ENCODE measurements around the gene BAG5.

The BAG5 gene

GRCh38 chr14:103537175-103537990, 25.1 kb downstream of the BAG5 start:
- no peaks in the 10 kb centered on the region for H3K36me3 ChIP-seq (ENCODE audit: insufficient read depth, low read length)
- no peak overlapping the region for H3K9ac ChIP-seq (ENCODE audit: low read depth, low read length)
- H3K4me1 ChIP-seq (ENCODE audit: insufficient read depth, low read length) = peaks cover 13% of the 10 kb centered on the region; the same call in 1 of the 2 replicates
- no peaks in the 10 kb centered on the region for H3K9me3 ChIP-seq (ENCODE audit: control insufficient read depth, insufficient read depth, low read length)

GRCh38 chr14:103536693-103537092, 25.8 kb downstream of the BAG5 start:
- Histone ChIP-seq H3K9me3 (ENCODE audit: control insufficient read depth, insufficient read depth, low read length) (no peaks in the 10 kb centered on the region), H3K9ac (ENCODE audit: low read depth, low read length) (no peak overlapping the region), H3K36me3 (ENCODE audit: insufficient read depth, low read length) (no peaks in the 10 kb centered on the region), H3K4me1 (ENCODE audit: insufficient read depth, low read length) (peaks cover 6% of the 10 kb centered on the region; the same call in 1 of the 2 replicates)

DNA sequence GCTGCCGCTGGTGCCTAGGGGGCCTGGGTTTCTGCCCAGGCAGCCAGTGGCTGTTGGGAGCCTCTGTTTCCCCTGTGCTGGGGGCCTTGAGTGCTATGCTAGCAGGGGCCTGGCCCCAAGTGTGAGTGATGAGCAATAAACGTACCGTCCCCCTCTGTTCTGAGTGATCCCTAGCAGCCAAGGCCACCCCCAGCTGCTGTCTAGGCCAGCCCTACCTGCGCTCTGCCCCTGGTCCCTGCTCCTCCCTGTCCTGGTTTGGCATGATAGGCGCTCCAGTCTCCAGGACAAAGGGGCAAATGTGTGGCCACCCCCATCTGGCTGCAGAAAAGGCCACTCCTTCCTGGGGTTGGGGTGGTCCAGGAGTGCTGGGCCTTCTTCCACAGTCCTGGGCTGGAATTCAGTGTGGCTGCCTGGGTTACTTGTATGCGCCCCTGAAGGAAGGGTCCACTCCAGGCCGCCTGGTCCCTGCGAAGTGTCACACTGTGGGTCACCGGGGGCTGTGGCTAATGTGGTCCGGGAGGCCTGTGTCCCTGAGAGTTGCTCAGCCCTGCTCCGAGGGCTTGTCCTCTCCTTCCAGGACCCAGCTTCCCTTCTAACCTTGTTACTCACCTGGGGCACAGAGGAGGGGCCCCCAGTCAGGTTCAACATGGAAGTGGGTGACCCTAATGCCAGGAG, 26.4 kb downstream of the BAG5 start:
- H3K4me1 ChIP-seq (ENCODE audit: insufficient read depth, low read length) = no peaks in the 10 kb centered on the region; the same call in 1 of the 2 replicates
- H3K9me3 ChIP-seq (ENCODE audit: control insufficient read depth, insufficient read depth, low read length) = no peaks in the 10 kb centered on the region
- no peaks in the 10 kb centered on the region for H3K36me3 ChIP-seq (ENCODE audit: insufficient read depth, low read length)
- H3K9ac ChIP-seq (ENCODE audit: low read depth, low read length) = no peak overlapping the region

DNA sequence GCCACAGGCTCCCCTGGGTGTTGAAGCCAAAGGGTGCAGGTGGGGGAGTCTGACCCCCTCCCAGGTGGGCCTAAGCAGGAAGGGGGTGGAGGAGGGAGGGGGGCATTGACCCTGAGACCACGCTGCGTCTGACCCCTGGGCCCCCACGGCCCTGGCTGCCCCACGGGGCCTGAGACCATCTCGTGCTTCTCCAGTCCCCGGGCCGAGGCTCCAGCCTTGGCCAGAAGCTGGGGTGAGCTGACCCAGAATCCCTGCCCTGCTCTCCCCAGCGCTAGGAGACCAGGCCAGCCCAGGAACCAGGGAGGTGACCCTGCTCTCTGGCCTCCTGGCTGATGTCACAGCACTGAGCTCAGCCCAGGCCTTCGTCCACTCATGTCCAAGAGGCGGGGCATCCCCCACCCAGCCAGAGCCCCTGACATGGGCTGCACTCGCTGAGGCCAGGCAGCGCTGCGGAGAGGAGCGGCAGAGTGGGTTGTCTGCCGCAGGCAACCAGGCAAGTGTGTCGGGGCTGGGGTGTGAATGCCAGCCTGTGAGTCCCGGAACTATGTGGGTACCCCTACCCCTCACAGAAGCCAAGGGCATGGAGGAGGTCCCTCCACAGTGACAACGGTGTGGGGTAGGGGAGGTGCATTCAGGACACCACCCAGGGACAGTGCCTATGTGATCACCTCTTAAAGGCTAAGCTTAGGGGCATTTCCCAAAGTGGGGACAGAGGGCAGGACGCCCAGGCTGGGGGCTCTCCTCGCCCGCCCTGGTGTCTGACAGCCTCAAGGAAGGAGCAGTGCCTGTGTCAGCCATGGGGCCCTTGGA, 27.2 kb downstream of the BAG5 start:
- Histone ChIP-seq H3K9me3 (ENCODE audit: control insufficient read depth, insufficient read depth, low read length) (no peaks in the 10 kb centered on the region), H3K9ac (ENCODE audit: low read depth, low read length) (no peak overlapping the region), H3K4me1 (ENCODE audit: insufficient read depth, low read length) (no peaks in the 10 kb centered on the region; the same call in 1 of the 2 replicates), H3K36me3 (ENCODE audit: insufficient read depth, low read length) (no peaks in the 10 kb centered on the region; the same call in 1 of the 2 replicates)

- H3K9ac ChIP-seq (ENCODE audit: low read depth, low read length) = no peak overlapping the region
- H3K9me3 ChIP-seq (ENCODE audit: control insufficient read depth, insufficient read depth, low read length) = no peaks in the 10 kb centered on the region
- H3K4me1 ChIP-seq (ENCODE audit: insufficient read depth, low read length) = no peaks in the 10 kb centered on the region
- H3K36me3 ChIP-seq (ENCODE audit: insufficient read depth, low read length) = no peaks in the 10 kb centered on the region; the same call in 1 of the 2 replicates
These were observed 27.8 kb downstream of the BAG5 start for GRCh38 chr14:103534576-103535061.

- H3K9me3 ChIP-seq (ENCODE audit: control insufficient read depth, insufficient read depth, low read length) = no peaks in the 10 kb centered on the region
- no peaks in the 10 kb centered on the region; the same call in 1 of the 2 replicates for H3K36me3 ChIP-seq (ENCODE audit: insufficient read depth, low read length)
- no peaks in the 10 kb centered on the region for H3K4me1 ChIP-seq (ENCODE audit: insufficient read depth, low read length)
- no peak overlapping the region for H3K9ac ChIP-seq (ENCODE audit: low read depth, low read length)
These were observed 28.4 kb downstream of the BAG5 start for GRCh38 chr14:103533999-103534575.

DNA sequence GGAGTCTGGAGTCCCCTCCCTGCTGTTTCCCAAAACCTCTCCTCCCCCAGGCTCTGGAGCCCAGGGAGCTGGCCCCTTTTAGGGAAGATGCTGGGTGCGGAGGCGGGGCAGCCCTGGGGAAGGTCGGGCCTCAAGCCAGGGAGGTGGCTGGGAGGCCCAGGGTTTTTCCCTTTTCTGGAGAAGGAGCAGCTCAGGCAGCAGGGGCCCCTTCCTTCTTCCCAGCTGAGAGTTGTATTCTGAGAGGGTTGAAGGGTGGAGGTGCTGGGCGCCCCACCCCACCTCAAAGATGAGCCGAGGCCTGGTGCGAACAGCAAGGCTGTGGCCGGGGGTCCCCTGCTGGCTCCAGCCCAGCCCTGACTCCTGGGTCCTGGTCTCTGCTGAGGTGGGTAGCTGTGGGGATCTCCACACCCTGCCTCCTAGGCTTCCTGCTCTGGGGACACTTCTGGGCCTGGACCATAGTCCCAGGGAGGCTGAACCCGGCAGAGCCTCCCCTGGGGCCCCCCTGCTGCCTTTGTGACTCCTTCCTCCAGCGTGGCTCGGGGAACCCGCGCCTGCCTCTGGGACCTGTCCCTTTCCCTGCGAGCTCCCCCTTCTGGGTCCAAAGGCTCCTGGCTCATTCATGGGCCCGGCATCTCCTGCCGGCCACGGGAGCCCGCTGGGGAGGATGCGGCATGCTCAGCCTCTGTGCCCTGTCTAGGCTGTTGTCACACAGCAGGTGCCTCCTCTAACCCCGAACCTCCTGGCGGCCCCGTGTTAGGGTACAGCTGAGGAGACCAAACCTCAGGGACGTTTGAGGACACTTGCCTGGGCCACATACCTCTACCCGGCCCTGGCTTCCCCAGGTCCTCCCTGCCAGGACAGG, 29.1 kb downstream of the BAG5 start:
- H3K4me1 ChIP-seq (ENCODE audit: insufficient read depth, low read length) = no peaks in the 10 kb centered on the region; the same call in 1 of the 2 replicates
- H3K9me3 ChIP-seq (ENCODE audit: control insufficient read depth, insufficient read depth, low read length) = no peaks in the 10 kb centered on the region
- H3K9ac ChIP-seq (ENCODE audit: low read depth, low read length) = no peak overlapping the region
- no peaks in the 10 kb centered on the region; the same call in 1 of the 2 replicates for H3K36me3 ChIP-seq (ENCODE audit: insufficient read depth, low read length)

DNA sequence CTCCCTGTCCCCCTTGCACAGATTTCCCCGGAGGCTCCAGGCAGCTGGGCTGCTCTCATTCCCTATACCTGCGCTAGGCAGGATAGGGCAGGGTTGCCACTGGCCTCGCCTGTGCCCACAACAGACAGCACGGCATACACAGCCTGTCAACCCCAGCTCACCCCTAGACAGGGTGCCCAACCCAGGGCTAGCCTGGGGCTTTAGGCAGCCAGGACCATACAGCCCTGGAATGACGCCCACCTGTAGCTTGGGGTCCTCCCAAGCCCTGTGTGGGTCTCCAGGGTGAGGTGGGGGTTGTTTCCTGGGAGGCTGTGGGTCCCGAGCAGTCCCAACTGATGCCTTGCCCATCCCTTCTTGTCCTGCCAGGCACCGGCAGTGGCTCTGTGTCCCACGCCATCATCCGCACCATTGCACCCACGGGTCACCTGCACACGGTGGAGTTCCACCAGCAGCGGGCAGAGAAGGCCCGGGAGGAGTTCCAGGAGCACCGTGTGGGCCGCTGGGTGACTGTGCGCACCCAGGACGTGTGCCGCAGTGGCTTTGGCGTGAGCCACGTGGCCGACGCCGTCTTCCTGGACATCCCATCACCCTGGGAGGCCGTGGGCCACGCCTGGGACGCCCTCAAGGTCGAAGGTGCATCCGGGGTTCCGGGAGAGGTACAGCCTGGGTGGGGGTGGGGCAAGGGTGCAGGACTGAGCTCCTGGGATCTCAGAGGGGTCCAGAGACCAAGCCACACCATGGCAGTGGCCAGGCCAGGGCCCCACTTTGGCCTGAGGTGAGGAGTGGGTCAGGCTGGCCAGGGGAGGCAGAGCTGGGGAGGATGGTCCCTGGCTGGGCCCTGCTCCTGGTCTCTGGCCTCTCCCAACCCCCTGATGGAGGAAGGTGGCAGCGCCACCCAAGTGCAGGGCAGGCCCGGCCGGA, 30.0 kb downstream of the BAG5 start:
- Histone ChIP-seq H3K4me1 (ENCODE audit: insufficient read depth, low read length) (no peaks in the 10 kb centered on the region; the same call in 1 of the 2 replicates), H3K36me3 (ENCODE audit: insufficient read depth, low read length) (no peaks in the 10 kb centered on the region; the same call in 1 of the 2 replicates), H3K9ac (ENCODE audit: low read depth, low read length) (no peak overlapping the region), H3K9me3 (ENCODE audit: control insufficient read depth, insufficient read depth, low read length) (no peaks in the 10 kb centered on the region)

GRCh38 chr14:103531421-103532215, 30.8 kb downstream of the BAG5 start:
- H3K4me1 ChIP-seq (ENCODE audit: insufficient read depth, low read length) = no peaks in the 10 kb centered on the region; the same call in 1 of the 2 replicates
- no peaks in the 10 kb centered on the region for H3K9me3 ChIP-seq (ENCODE audit: control insufficient read depth, insufficient read depth, low read length)
- H3K9ac ChIP-seq (ENCODE audit: low read depth, low read length) = no peak overlapping the region
- no peaks in the 10 kb centered on the region; the same call in 1 of the 2 replicates for H3K36me3 ChIP-seq (ENCODE audit: insufficient read depth, low read length)

DNA sequence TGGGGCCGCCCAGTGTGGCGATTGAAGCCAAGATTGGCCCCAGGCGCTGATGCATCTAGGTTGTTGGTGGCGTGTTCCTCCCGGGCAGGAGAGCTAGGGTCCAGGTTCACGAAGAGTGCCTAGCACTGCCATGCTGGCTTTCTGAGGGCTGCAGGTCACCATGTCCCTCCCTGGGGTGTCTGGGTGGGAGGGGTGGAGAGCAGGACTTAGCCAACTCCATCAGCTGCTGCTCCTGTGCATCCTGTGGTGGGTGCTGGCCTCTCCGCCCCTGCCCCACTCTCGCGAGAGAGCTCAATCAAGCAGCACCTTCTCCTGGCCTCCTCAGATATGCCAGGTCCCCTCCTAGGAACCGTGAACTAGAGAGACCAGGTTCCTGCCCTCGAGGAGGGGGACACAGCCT, 31.6 kb downstream of the BAG5 start:
- no peaks in the 10 kb centered on the region; the same call in 1 of the 2 replicates for H3K4me1 ChIP-seq (ENCODE audit: insufficient read depth, low read length)
- no peaks in the 10 kb centered on the region; the same call in 1 of the 2 replicates for H3K36me3 ChIP-seq (ENCODE audit: insufficient read depth, low read length)
- no peaks in the 10 kb centered on the region for H3K9me3 ChIP-seq (ENCODE audit: control insufficient read depth, insufficient read depth, low read length)
- no peak overlapping the region for H3K9ac ChIP-seq (ENCODE audit: low read depth, low read length)

- Histone ChIP-seq H3K9me3 (ENCODE audit: control insufficient read depth, insufficient read depth, low read length) (no peaks in the 10 kb centered on the region), H3K9ac (ENCODE audit: low read depth, low read length) (no peak overlapping the region), H3K36me3 (ENCODE audit: insufficient read depth, low read length) (no peaks in the 10 kb centered on the region; the same call in 1 of the 2 replicates), H3K4me1 (ENCODE audit: insufficient read depth, low read length) (no peaks in the 10 kb centered on the region; the same call in 1 of the 2 replicates)
These were observed 32.1 kb downstream of the BAG5 start for GRCh38 chr14:103530390-103530789.

Measured in ES-I3 (cell line).